CD4-positive, CD25-positive, alpha-beta regulatory T cell (primary cell): Measurements from ENCODE around the gene MTHFD2L. TPM values are rescaled to one million over a fixed set of nuclear protein-coding genes. Genes with fewer than 3 reads are reported as not detected.

Experiments used
- ATAC-seq, 2 donors: fragments of 150-1000 bp; cut with Tn5 transposase; one replicate each; pipeline ENCODE4 v1.10.0; 2021; ENCODE audit warnings: low read depth in 2 of 2, moderate number of reproducible peaks in 2 of 2, moderate library complexity in 1 of 2
- DNase-seq, 3 donors: peaks; one replicate each; pipeline versions ENCODE4 v3.0.0 to v3.0.0-alpha.2; 2012 to 2022; ENCODE audit warnings: mixed read lengths in 1 of 3
- H3K27ac ChIP-seq: one replicate; pipeline ENCODE4 v1.7.0; 2013; ENCODE audit warnings: mild to moderate bottlenecking, low read length; ENCODE audit not compliant: insufficient read depth, poor library complexity, severe bottlenecking
- H3K27me3 ChIP-seq: one replicate; pipeline ENCODE4 v1.7.0; 2013; ENCODE audit warnings: low read length; ENCODE audit not compliant: control insufficient read depth, insufficient read depth
- H3K36me3 ChIP-seq: one replicate; pipeline ENCODE4 v1.7.0; 2013; ENCODE audit warnings: mild to moderate bottlenecking, low read length, moderate library complexity; ENCODE audit not compliant: control insufficient read depth, insufficient read depth
- H3K4me1 ChIP-seq: 2 replicates; pipeline ENCODE4 v1.7.0; 2013; ENCODE audit warnings: mild to moderate bottlenecking, low read length; ENCODE audit not compliant: insufficient read depth, control insufficient read depth, poor library complexity, severe bottlenecking
- H3K4me3 ChIP-seq: one replicate; pipeline ENCODE4 v1.7.0; 2013; ENCODE audit warnings: low read depth, mild to moderate bottlenecking, low read length, moderate library complexity
- H3K9me3 ChIP-seq, 2 experiments: 1 replicate in 1 of 2; 2 replicates in 1 of 2; pipeline ENCODE4 v1.7.0; 2013; ENCODE audit warnings: low read length in 2 of 2, mild to moderate bottlenecking in 1 of 2, moderate library complexity in 1 of 2; ENCODE audit not compliant: control insufficient read depth in 2 of 2
- H3K27ac Mint-ChIP-seq, 3 donors: one replicate each; pipeline ENCODE4 v1.8.0; 2020 to 2022; ENCODE audit warnings: mild to moderate bottlenecking in 3 of 3, mixed read lengths in 3 of 3, moderate library complexity in 2 of 3
- H3K27me3 Mint-ChIP-seq: one replicate; pipeline ENCODE4 v1.8.0; 2022; ENCODE audit warnings: mild to moderate bottlenecking, mixed read lengths
- H3K36me3 Mint-ChIP-seq: one replicate; pipeline ENCODE4 v1.8.0; 2020; ENCODE audit warnings: mixed read lengths
- H3K4me1 Mint-ChIP-seq, 4 donors: one replicate each; pipeline ENCODE4 v1.8.0; 2020 to 2022; ENCODE audit warnings: mixed read lengths in 4 of 4, mild to moderate bottlenecking in 1 of 4
- H3K4me3 Mint-ChIP-seq, 4 donors: one replicate each; pipeline ENCODE4 v1.8.0; 2020 to 2022; ENCODE audit warnings: mild to moderate bottlenecking in 4 of 4, mixed read lengths in 4 of 4, moderate library complexity in 3 of 4
- H3K9me3 Mint-ChIP-seq, 7 donors: one replicate each; pipeline ENCODE4 v1.8.0; 2020 to 2022; ENCODE audit warnings: mixed read lengths in 7 of 7, mild to moderate bottlenecking in 3 of 7, moderate library complexity in 2 of 7
- polyA plus RNA-seq, 4 donors: library from polyadenylated mRNA; unstranded; fragments of 300-500 nt; fragmentation: Illumina TruSeq; gene quantifications; one replicate each; pipeline ENCODE4 v1.2.3, GENCODE V29; 2021
- total RNA-seq: library from RNA; stranded (reverse); gene quantifications from one replicate; pipeline ENCODE4 v1.2.3, GENCODE V29; 2022

Gene MTHFD2L
- total and polyA plus RNA-seq, 5 donors from 2014 or later = 2.3 to 6.9 (median 3.9) TPM

DNA sequence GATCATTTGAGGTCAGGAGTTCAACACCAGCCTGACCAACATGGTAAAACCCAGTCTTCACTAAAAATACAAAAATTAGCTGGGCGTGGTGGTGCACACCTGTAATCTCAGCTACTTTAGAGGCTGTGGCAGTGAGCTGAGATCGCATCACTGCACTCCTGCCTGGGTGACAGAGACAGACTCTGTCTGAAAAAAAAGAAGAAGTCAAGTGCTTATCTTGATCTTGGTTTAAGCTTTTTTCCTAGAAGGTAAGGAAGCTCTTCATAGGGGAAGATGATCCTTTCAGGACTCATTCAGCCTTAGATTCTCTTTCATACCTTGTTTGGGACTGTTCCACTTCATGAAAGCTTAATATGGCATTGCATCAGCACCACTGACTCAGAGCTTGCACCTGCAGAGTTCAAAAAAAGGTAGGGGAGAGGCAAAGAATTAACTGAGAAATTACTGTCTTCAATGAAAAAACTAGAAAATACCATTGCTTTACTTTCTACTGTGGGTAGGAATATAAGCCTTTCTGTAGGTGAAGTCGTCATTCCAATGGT, 79.6 kb downstream of the MTHFD2L start:
- Mint-ChIP-seq H3K36me3 (peaks cover 11% of the 10 kb centered on the region), H3K4me3 (no peak overlapping the region), H3K27me3 (no peaks in the 10 kb centered on the region), H3K4me1 (peaks cover 0 to 4% (median 1%) of the 10 kb centered on the region in 4 donors), H3K9me3 (peaks cover 0 to 2% (median 0%) of the 10 kb centered on the region in 7 donors), H3K27ac (peak overlapping the region in 1 of 3 donors; percentile 49)
- no peak for ATAC-seq
- Histone ChIP-seq H3K4me3 (no peak overlapping the region), H3K27ac (no peak overlapping the region), H3K9me3 (no peaks in the 10 kb centered on the region), H3K4me1 (no peaks in the 10 kb centered on the region), H3K27me3 (no peaks in the 10 kb centered on the region), H3K36me3 (no peaks in the 10 kb centered on the region)
- DNase-seq = no peak

- no peaks in the 10 kb centered on the region for H3K4me1 ChIP-seq
- Mint-ChIP-seq H3K9me3 (peaks cover 0 to 4% (median 0%) of the 10 kb centered on the region in 7 donors), H3K36me3 (peaks cover 5% of the 10 kb centered on the region), H3K4me3 (no peak overlapping the region), H3K4me1 (no peaks in the 10 kb centered on the region), H3K27ac (no peak overlapping the region), H3K27me3 (no peaks in the 10 kb centered on the region)
- no peak overlapping the region for H3K4me3 ChIP-seq
- no peaks in the 10 kb centered on the region for H3K9me3 ChIP-seq
- H3K27me3 ChIP-seq = no peaks in the 10 kb centered on the region
- H3K27ac ChIP-seq = no peak overlapping the region
- no peak for DNase-seq
- H3K36me3 ChIP-seq = no peaks in the 10 kb centered on the region
- no peak for ATAC-seq
Measured at GRCh38 chr4:74244049-74244448, 86.1 kb downstream of the MTHFD2L start.

- ATAC-seq (no peak), DNase-seq (no peak)
- H3K27me3 Mint-ChIP-seq = no peaks in the 10 kb centered on the region
- H3K4me1 Mint-ChIP-seq = no peaks in the 10 kb centered on the region
- no peak overlapping the region for H3K4me3 ChIP-seq
- H3K9me3 ChIP-seq = peaks cover 14 to 20% of the 10 kb centered on the region in 2 experiments
- H3K9me3 Mint-ChIP-seq = peaks cover 0 to 29% (median 7%) of the 10 kb centered on the region in 7 donors
- no peaks in the 10 kb centered on the region for H3K36me3 ChIP-seq
- H3K27ac Mint-ChIP-seq = no peak overlapping the region
- peaks cover 11% of the 10 kb centered on the region for H3K36me3 Mint-ChIP-seq
- H3K4me1 ChIP-seq = no peaks in the 10 kb centered on the region
- H3K27ac ChIP-seq = no peak overlapping the region
- H3K4me3 Mint-ChIP-seq = no peak overlapping the region
- no peaks in the 10 kb centered on the region for H3K27me3 ChIP-seq
Measured at GRCh38 chr4:74252933-74253332, 95.0 kb downstream of the MTHFD2L start.

- no peak overlapping the region for H3K4me3 ChIP-seq
- H3K36me3 ChIP-seq = no peaks in the 10 kb centered on the region
- Mint-ChIP-seq H3K4me1 (no peaks in the 10 kb centered on the region), H3K9me3 (peaks cover 0 to 29% (median 7%) of the 10 kb centered on the region in 7 donors), H3K27ac (no peak overlapping the region), H3K4me3 (no peak overlapping the region), H3K36me3 (peaks cover 11% of the 10 kb centered on the region), H3K27me3 (no peaks in the 10 kb centered on the region)
- H3K27me3 ChIP-seq = no peaks in the 10 kb centered on the region
- DNase-seq (no peak), ATAC-seq (no peak)
- no peak overlapping the region for H3K27ac ChIP-seq
- H3K4me1 ChIP-seq = no peaks in the 10 kb centered on the region
- H3K9me3 ChIP-seq = peaks cover 14 to 20% of the 10 kb centered on the region in 2 experiments
Measured at GRCh38 chr4:74254386-74254785, 96.5 kb downstream of the MTHFD2L start.

GRCh38 chr4:74255096-74255495, 97.2 kb downstream of the MTHFD2L start:
- Mint-ChIP-seq H3K27ac (no peak overlapping the region), H3K4me3 (no peak overlapping the region), H3K27me3 (no peaks in the 10 kb centered on the region), H3K4me1 (no peaks in the 10 kb centered on the region), H3K36me3 (peaks cover 11% of the 10 kb centered on the region), H3K9me3 (peaks cover 0 to 29% (median 7%) of the 10 kb centered on the region in 7 donors)
- H3K36me3 ChIP-seq = no peaks in the 10 kb centered on the region
- DNase-seq (no peak), ATAC-seq (no peak)
- H3K27me3 ChIP-seq = no peaks in the 10 kb centered on the region
- no peak overlapping the region for H3K4me3 ChIP-seq
- H3K9me3 ChIP-seq = peaks cover 14 to 20% of the 10 kb centered on the region in 2 experiments
- no peaks in the 10 kb centered on the region for H3K4me1 ChIP-seq
- no peak overlapping the region for H3K27ac ChIP-seq

- no peaks in the 10 kb centered on the region for H3K4me1 Mint-ChIP-seq
- H3K27me3 ChIP-seq = no peaks in the 10 kb centered on the region
- no peak overlapping the region for H3K4me3 ChIP-seq
- H3K4me3 Mint-ChIP-seq = no peak overlapping the region
- peaks cover 0 to 9% (median 0%) of the 10 kb centered on the region in 7 donors for H3K9me3 Mint-ChIP-seq
- H3K27ac ChIP-seq = no peak overlapping the region
- no peak overlapping the region for H3K27ac Mint-ChIP-seq
- H3K36me3 ChIP-seq = no peaks in the 10 kb centered on the region
- no peaks in the 10 kb centered on the region for H3K9me3 ChIP-seq
- ATAC-seq (no peak), DNase-seq (no peak)
- H3K4me1 ChIP-seq = no peaks in the 10 kb centered on the region
- no peaks in the 10 kb centered on the region for H3K27me3 Mint-ChIP-seq
- no peaks in the 10 kb centered on the region for H3K36me3 Mint-ChIP-seq
Measured at GRCh38 chr4:74258963-74259362, 101.0 kb downstream of the MTHFD2L start.

GRCh38 chr4:74260036-74260435, 102.1 kb downstream of the MTHFD2L start:
- Histone ChIP-seq H3K9me3 (no peaks in the 10 kb centered on the region), H3K4me1 (no peaks in the 10 kb centered on the region), H3K27ac (no peak overlapping the region), H3K4me3 (no peak overlapping the region), H3K27me3 (no peaks in the 10 kb centered on the region), H3K36me3 (no peaks in the 10 kb centered on the region)
- Mint-ChIP-seq H3K4me3 (no peak overlapping the region), H3K9me3 (peaks cover 0 to 9% (median 0%) of the 10 kb centered on the region in 7 donors), H3K36me3 (no peaks in the 10 kb centered on the region), H3K27me3 (no peaks in the 10 kb centered on the region), H3K27ac (no peak overlapping the region), H3K4me1 (no peaks in the 10 kb centered on the region)
- ATAC-seq (no peak), DNase-seq (no peak)

DNA sequence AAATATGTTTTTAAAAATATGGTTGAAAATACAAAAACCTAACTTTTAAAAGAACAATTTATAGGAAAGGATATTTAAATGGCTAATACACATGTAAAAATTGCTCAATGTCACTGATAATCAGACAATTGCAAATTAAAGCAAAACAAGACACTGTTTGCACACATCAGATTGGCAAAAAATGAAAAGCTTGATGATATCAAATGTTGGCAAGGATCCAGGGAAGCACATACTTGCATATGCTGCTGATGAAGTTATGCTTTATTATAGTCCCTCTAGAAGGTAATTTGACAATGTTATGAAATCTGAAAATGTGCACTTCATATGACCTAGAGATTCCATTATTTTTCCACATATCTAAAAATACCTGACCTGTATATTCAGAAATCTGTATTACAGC, 104.6 kb downstream of the MTHFD2L start:
- DNase-seq = no peak
- Mint-ChIP-seq H3K27me3 (no peaks in the 10 kb centered on the region), H3K27ac (no peak overlapping the region), H3K36me3 (no peaks in the 10 kb centered on the region), H3K4me3 (no peak overlapping the region), H3K9me3 (peaks cover 0 to 2% (median 0%) of the 10 kb centered on the region in 7 donors), H3K4me1 (no peaks in the 10 kb centered on the region)
- Histone ChIP-seq H3K27ac (no peak overlapping the region), H3K4me3 (no peak overlapping the region), H3K9me3 (no peaks in the 10 kb centered on the region), H3K36me3 (no peaks in the 10 kb centered on the region), H3K4me1 (no peaks in the 10 kb centered on the region), H3K27me3 (no peaks in the 10 kb centered on the region)
- ATAC-seq = no peak
